IMR-90 (cell line): ENCODE data around the gene MAP4. TPM values are rescaled to one million over a fixed set of nuclear protein-coding genes. Genes with fewer than 3 reads are reported as not detected.

Source experiments
- ATAC-seq: fragments of 200-7000 bp; cut with Tn5 transposase; 2 replicates; pipeline ENCODE4 v1.9.1; 2020; ENCODE audit warnings: low read depth, mild to moderate bottlenecking, moderate library complexity
- BruUV-seq: library from RNA; stranded (reverse); fragments of 400-500 nt; replicated peaks from 2 replicates; lab custom pipeline; 2021; lab: Mats Ljungman, UMichigan
- CTCF ChIA-PET: fragments of 300-600 bp; formaldehyde crosslinking; extraction: SDS; loops from one replicate; lab custom pipeline; 2021; ENCODE audit warnings: antibody characterized with exemption; lab: Yijun Ruan, JAX
- POLR2A ChIA-PET: fragments of 300-600 bp; sonication (Branson Sonifier 250); formaldehyde crosslinking; loops from one replicate; lab custom pipeline; 2022; ENCODE audit warnings: antibody characterized with exemption; ENCODE audit not compliant: unreplicated experiment; lab: Charles Lee
- DNase-seq: peaks from one replicate; pipeline ENCODE4 v3.0.0; 2013
- H2AFZ ChIP-seq: replicated peaks from 2 replicates; pipeline ENCODE3; 2013; ENCODE audit warnings: low read length, mild to moderate bottlenecking; ENCODE audit not compliant: poor library complexity
- H2AK5ac ChIP-seq: 2 replicates; pipeline ENCODE4 v1.6.1; 2013; ENCODE audit warnings: low read depth, low read length, inconsistent platforms
- H2AK9ac ChIP-seq: replicated peaks from 2 replicates; pipeline ENCODE3; 2013; ENCODE audit warnings: mild to moderate bottlenecking, low read depth, low read length, moderate library complexity; ENCODE audit not compliant: poor library complexity
- H2BK120ac ChIP-seq: 2 replicates; pipeline ENCODE4 v1.6.1; 2013; ENCODE audit warnings: low read depth, low read length, inconsistent platforms
- H2BK15ac ChIP-seq: 3 replicates; pipeline ENCODE4 v1.6.1; 2013; ENCODE audit warnings: low read depth, low read length, inconsistent platforms
- H2BK20ac ChIP-seq: 2 replicates; pipeline ENCODE4 v1.6.1; 2013; ENCODE audit warnings: low read depth, mild to moderate bottlenecking, inconsistent platforms, low read length, moderate library complexity
- H2BK5ac ChIP-seq: 2 replicates; pipeline ENCODE4 v1.6.1; 2013; ENCODE audit warnings: mild to moderate bottlenecking, low read depth, low read length, inconsistent platforms; ENCODE audit not compliant: poor library complexity, severe bottlenecking
- H3K14ac ChIP-seq: replicated peaks from 2 replicates; pipeline ENCODE4 v1.6.1; 2013; ENCODE audit warnings: low read depth, low read length, inconsistent platforms
- H3K18ac ChIP-seq: 2 replicates; pipeline ENCODE4 v1.6.1; 2013; ENCODE audit warnings: low read depth, low read length, control low read depth
- H3K23ac ChIP-seq: 2 replicates; pipeline ENCODE4 v1.6.1; 2013; ENCODE audit warnings: low read depth, low read length, inconsistent platforms
- H3K27ac ChIP-seq: 2 replicates; pipeline ENCODE4 v1.5.1; 2013; ENCODE audit warnings: mild to moderate bottlenecking, control low read depth, low read length; ENCODE audit not compliant: insufficient read depth
- H3K27me3 ChIP-seq: 2 replicates; pipeline ENCODE4 v1.6.1; 2013; ENCODE audit warnings: low read length; ENCODE audit not compliant: control insufficient read depth, insufficient read depth
- H3K36me3 ChIP-seq: 2 replicates; pipeline ENCODE4 v1.6.1; 2013; ENCODE audit warnings: low read length, mixed read lengths; ENCODE audit not compliant: control insufficient read depth, insufficient read depth
- H3K4ac ChIP-seq: 2 replicates; pipeline ENCODE4 v1.6.1; 2013; ENCODE audit warnings: low read depth, low read length, inconsistent platforms
- H3K4me1 ChIP-seq: 2 replicates; pipeline ENCODE4 v1.6.1; 2013; ENCODE audit warnings: low read length, mixed read lengths; ENCODE audit not compliant: control insufficient read depth, insufficient read depth
- H3K4me2 ChIP-seq: 2 replicates; pipeline ENCODE4 v1.6.1; 2013; ENCODE audit warnings: low read depth, mild to moderate bottlenecking, control low read depth, low read length, moderate library complexity
- H3K4me3 ChIP-seq: 2 replicates; pipeline ENCODE4 v1.5.1; 2013; ENCODE audit warnings: low read depth, mild to moderate bottlenecking, control low read depth, low read length, moderate library complexity; ENCODE audit not compliant: insufficient read depth
- H3K56ac ChIP-seq: 2 replicates; pipeline ENCODE4 v1.6.1; 2013; ENCODE audit warnings: low read length, inconsistent platforms; ENCODE audit not compliant: insufficient read depth; ENCODE audit errors: extremely low read depth
- H3K79me1 ChIP-seq, 2 experiments: 2 replicates each; pipeline ENCODE4 v1.6.1; 2013; ENCODE audit warnings: low read length in 2 of 2, inconsistent platforms in 1 of 2, low read depth in 1 of 2
- H3K9ac ChIP-seq: 2 replicates; pipeline ENCODE4 v1.6.1; 2013; ENCODE audit warnings: low read depth, low read length, control low read depth
- H3K9me1 ChIP-seq: 2 replicates; pipeline ENCODE4 v1.6.1; 2013; ENCODE audit warnings: low read length, inconsistent platforms; ENCODE audit not compliant: insufficient read depth
- H3K9me3 ChIP-seq: 2 replicates; pipeline ENCODE4 v1.6.1; 2013; ENCODE audit warnings: low read length; ENCODE audit not compliant: control insufficient read depth, insufficient read depth
- H4K20me1 ChIP-seq: 2 replicates; pipeline ENCODE4 v1.6.1; 2013; ENCODE audit warnings: low read length, inconsistent platforms; ENCODE audit not compliant: insufficient read depth
- H4K5ac ChIP-seq: 2 replicates; pipeline ENCODE4 v1.6.1; 2013; ENCODE audit warnings: mild to moderate bottlenecking, low read depth, low read length, control low read depth
- H4K8ac ChIP-seq, 2 experiments: 2 replicates each; pipeline ENCODE4 v1.6.1; 2013; ENCODE audit warnings: low read depth in 2 of 2, low read length in 2 of 2, control low read depth in 1 of 2, inconsistent platforms in 1 of 2
- H4K91ac ChIP-seq: 2 replicates; pipeline ENCODE4 v1.6.1; 2013; ENCODE audit warnings: low read depth, low read length, inconsistent platforms; ENCODE audit not compliant: insufficient read depth
- BHLHE40 ChIP-seq: fragments of 150-350 bp; IDR thresholded peaks from 2 replicates; pipeline ENCODE4 v1.6.1; 2016; ENCODE audit warnings: mild to moderate bottlenecking, low read depth, low read length
- CEBPB ChIP-seq: IDR thresholded peaks from 2 replicates; pipeline ENCODE4 v1.6.1; 2012; ENCODE audit warnings: low read depth, low read length, improper control_type of control experiment
- CHD1 ChIP-seq: IDR thresholded peaks from 2 replicates; pipeline ENCODE4 v1.6.1; 2012; ENCODE audit warnings: low read depth, low read length, improper control_type of control experiment
- FOS ChIP-seq: fragments of 150-350 bp; IDR thresholded peaks from 2 replicates; pipeline ENCODE4 v1.6.1; 2016; ENCODE audit warnings: low read depth, low read length
- MAFK ChIP-seq: IDR thresholded peaks from 2 replicates; pipeline ENCODE4 v1.6.1; 2012; ENCODE audit warnings: low read depth, low read length, improper control_type of control experiment
- MXI1 ChIP-seq: IDR thresholded peaks from 2 replicates; pipeline ENCODE4 v1.6.1; 2012; ENCODE audit warnings: low read depth, mild to moderate bottlenecking, low read length, moderate library complexity, borderline replicate concordance
- POLR2A ChIP-seq: IDR thresholded peaks from 2 replicates; pipeline ENCODE4 v1.6.1; 2012; ENCODE audit warnings: mild to moderate bottlenecking, low read depth, low read length
- WGBS, 2 experiments: methylation state at CpG; one replicate each; pipeline versions ENCODE4 v1.1.5 to v1.1.7; 2013; ENCODE audit warnings: missing lambda C conversion rate in 2 of 2; ENCODE audit not compliant: insufficient read length in 1 of 2; ENCODE audit errors: extremely low coverage in 2 of 2; 5-methylcytosine and 5-hydroxymethylcytosine counted together
- dilution Hi-C: fragments of 300-500 bp; cut with HindIII; formaldehyde crosslinking; loops from one replicate; pipeline ENCODE4 v1.14.3; 2018; ENCODE audit warnings: low sequenced_read_pairs; ENCODE audit not compliant: unreplicated experiment
- in situ Hi-C: fragments of 300-500 bp; cut with MboI; formaldehyde crosslinking; loops from 3 replicates; pipeline ENCODE4 v1.14.3; 2019; ENCODE audit warnings: low sequenced_read_pairs, inconsistent platforms, mixed read lengths
- intact Hi-C: fragments of 100-400 bp; cut with micrococcal nuclease; formaldehyde crosslinking; loops from 2 replicates; pipeline ENCODE4 v1.10.0; 2022
- polyA plus RNA-seq, 3 experiments: library from polyadenylated mRNA; depleted of rRNA; stranded (reverse); fragments of >200 nt; gene quantifications; 2 replicates each; pipeline ENCODE4 v1.2.3, GENCODE V29; 2012; ENCODE audit warnings: low replicate concordance in 1 of 3
- total RNA-seq: library from RNA; depleted of rRNA; stranded (reverse); fragments of >200 nt; gene quantifications from 2 replicates; pipeline ENCODE4 v1.2.3, GENCODE V29; 2012
- TF ChIP-seq, protein P1 (sequence below): fragments of 150-350 bp; IDR thresholded peaks from 2 replicates; pipeline ENCODE4 v1.6.1; 2016; ENCODE audit warnings: low read depth, mild to moderate bottlenecking, low read length, moderate library complexity, borderline replicate concordance

The MAP4 gene
- total and polyA plus RNA-seq, 2 of the 4 experiments (the other 2 are of a cell fraction) = 87.8 to 216 TPM

- dilution Hi-C loops = no loop called here
- ATAC-seq (no peak), DNase-seq (no peak)
- H3K27ac ChIP-seq = no peak overlapping the region
- no peak overlapping the region for H2BK120ac ChIP-seq
- in situ Hi-C loops = no loop called here
- H3K79me1 ChIP-seq = peaks cover 14 to 32% of the 10 kb centered on the region in 2 experiments
- H3K9ac ChIP-seq = no peak overlapping the region
- H2AK5ac ChIP-seq = no peak overlapping the region
- H3K4me3 ChIP-seq = no peak overlapping the region
- H3K4me2 ChIP-seq = no peak overlapping the region
- no peaks in the 10 kb centered on the region; the same call in 1 of the 2 replicates for H4K20me1 ChIP-seq
- H4K91ac ChIP-seq = no peak overlapping the region
- no peak overlapping the region for H3K4ac ChIP-seq
- POLR2A ChIA-PET = no interaction called here
- TF ChIP-seq CHD1 (no peak), POLR2A (no peak), BHLHE40 (no peak), MAFK (no peak), MXI1 (no peak), FOS (no peak), CEBPB (no peak)
- TF ChIP-seq, protein P1, sequence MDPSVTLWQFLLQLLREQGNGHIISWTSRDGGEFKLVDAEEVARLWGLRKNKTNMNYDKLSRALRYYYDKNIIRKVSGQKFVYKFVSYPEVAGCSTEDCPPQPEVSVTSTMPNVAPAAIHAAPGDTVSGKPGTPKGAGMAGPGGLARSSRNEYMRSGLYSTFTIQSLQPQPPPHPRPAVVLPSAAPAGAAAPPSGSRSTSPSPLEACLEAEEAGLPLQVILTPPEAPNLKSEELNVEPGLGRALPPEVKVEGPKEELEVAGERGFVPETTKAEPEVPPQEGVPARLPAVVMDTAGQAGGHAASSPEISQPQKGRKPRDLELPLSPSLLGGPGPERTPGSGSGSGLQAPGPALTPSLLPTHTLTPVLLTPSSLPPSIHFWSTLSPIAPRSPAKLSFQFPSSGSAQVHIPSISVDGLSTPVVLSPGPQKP = no peak
- no peaks in the 10 kb centered on the region for H3K27me3 ChIP-seq
- H4K8ac ChIP-seq = peak overlapping the region in 1 of 2 experiments; percentile 50; a peak in 1 of 4 replicates
- CTCF ChIA-PET = interaction anchor here (0.6 kb wide), 1 partner anchor 1109 kb away, joined by 4 read pairs; no protein-coding TSS in a partner anchor
- no peak overlapping the region for H2AFZ ChIP-seq
- no peak overlapping the region for H2BK20ac ChIP-seq
- no peak overlapping the region for H3K14ac ChIP-seq
- H4K5ac ChIP-seq = no peak overlapping the region
- peaks cover 4% of the 10 kb centered on the region; the same call in 1 of the 2 replicates for H3K36me3 ChIP-seq
- no peak overlapping the region for H3K18ac ChIP-seq
- H2AK9ac ChIP-seq = no peak overlapping the region
- H3K56ac ChIP-seq = no peak overlapping the region
- H3K9me1 ChIP-seq = peaks cover 4% of the 10 kb centered on the region
- no CpG with 5 or more reads among the region's 1 CpG for WGBS, 2 experiments
- no peaks in the 10 kb centered on the region; the same call in 1 of the 2 replicates for H3K4me1 ChIP-seq
- intact Hi-C loops = no loop called here
- no peaks in the 10 kb centered on the region for H3K9me3 ChIP-seq
- peak overlapping the region; percentile 42; the same call in 1 of the 2 replicates for H3K23ac ChIP-seq
- H2BK5ac ChIP-seq = no peak overlapping the region
- BruUV-seq = no TSS peak
- H2BK15ac ChIP-seq = no peak overlapping the region
These were observed 211.6 kb downstream of the MAP4 start for GRCh38 chr3:47804577-47804976.
